Mesangial cell (primary cell): ENCODE measurements around the gene CD274. TPM values are rescaled to one million over a fixed set of nuclear protein-coding genes. Genes with fewer than 3 reads are reported as not detected.

ENCODE experiments used
- total RNA-seq: library from RNA; depleted of rRNA; stranded (reverse); fragments of >200 nt; gene quantifications from 2 replicates; pipeline ENCODE4 v1.2.3, GENCODE V29; 2015

The CD274 gene
- 1.0 and 12.1 TPM in 2 replicates for total RNA-seq

GRCh38 chr9:5450359-5451091, at the start of gene CD274:
TSS of gene CD274 (plus strand) at chr9:5450542. CDS start at chr9:5456114, 5,572 bp downstream.

GRCh38 chr9:5437254-5438216, 12.8 kb upstream of the CD274 start, which contains the start of gene PLGRKT:
TSS of gene PLGRKT (minus strand) at chr9:5437925. CDS start at chr9:5431977, 5,948 bp downstream.

GRCh38 chr9:5510360-5510931, 60.1 kb downstream of the CD274 start, which contains the start of gene PDCD1LG2:
TSS of gene PDCD1LG2 (plus strand) at chr9:5510531. CDS start at chr9:5522547, 12,016 bp downstream.

Other genes starting within 250 kb of the CD274 start
- gene INSL4, start 219.1 kb upstream of the CD274 start, total RNA-seq = not detected in 2 replicates
- 1.0 and 2.3 TPM in 2 replicates for gene RLN2, start 145.8 kb upstream of the CD274 start, total RNA-seq
- not detected in 2 replicates for gene RLN1, start 110.7 kb upstream of the CD274 start, total RNA-seq
- 12.9 and 24.6 TPM in 2 replicates for gene PLGRKT, start 12.6 kb upstream of the CD274 start, total RNA-seq
- 0.89 and 2.0 TPM in 2 replicates for gene PDCD1LG2, start 60.0 kb downstream of the CD274 start, total RNA-seq
- gene RIC1, start 178.6 kb downstream of the CD274 start, total RNA-seq = 20.0 and 27.8 TPM in 2 replicates